CD4-positive, alpha-beta T cell (primary cell): Measurements from ENCODE around the gene GPC6. TPM values are rescaled to one million over a fixed set of nuclear protein-coding genes. Genes with fewer than 3 reads are reported as not detected.

ENCODE experiments used
- ATAC-seq: fragments of 200-7000 bp; cut with Tn5 transposase; one replicate; pipeline ENCODE4 v1.10.0; 2022; ENCODE audit warnings: mild to moderate bottlenecking; ENCODE audit not compliant: poor library complexity
- CTCF ChIA-PET: fragments of 350-600 bp; sonication (Branson Sonifier 250); formaldehyde crosslinking; loops from one replicate; lab custom pipeline; 2021; ENCODE audit warnings: antibody characterized with exemption, inconsistent platforms; lab: Charles Lee
- POLR2A ChIA-PET: fragments of 350-600 bp; sonication (Branson Sonifier 250); formaldehyde crosslinking; loops from one replicate; lab custom pipeline; 2021; ENCODE audit warnings: antibody characterized with exemption, inconsistent platforms; lab: Charles Lee
- DNase-seq, 14 experiments: peaks; one replicate each; pipeline ENCODE4 v3.0.0-alpha.2; 2013 to 2020; ENCODE audit warnings: mixed read lengths in 2 of 14
- H3K27ac ChIP-seq, 2 donors: one replicate each; pipeline versions ENCODE4 v1.5.1 to v1.7.0; 2013; ENCODE audit warnings: low read length in 2 of 2, low read depth in 1 of 2, mild to moderate bottlenecking in 1 of 2
- H3K27me3 ChIP-seq, 2 experiments: 1 replicate in 1 of 2; 2 replicates in 1 of 2; pipeline versions ENCODE4 v1.6.1 to v1.7.0; 2013; ENCODE audit warnings: low read length in 2 of 2, control low read depth in 1 of 2, mild to moderate bottlenecking in 1 of 2, moderate library complexity in 1 of 2; ENCODE audit not compliant: insufficient read depth in 2 of 2, control insufficient read depth in 1 of 2
- H3K36me3 ChIP-seq: one replicate; pipeline ENCODE4 v1.6.1; 2013; ENCODE audit warnings: low read length, control low read depth; ENCODE audit not compliant: insufficient read depth
- H3K4me1 ChIP-seq: one replicate; pipeline ENCODE4 v1.6.1; 2013; ENCODE audit warnings: low read length, control low read depth; ENCODE audit not compliant: insufficient read depth
- H3K4me3 ChIP-seq: one replicate; pipeline ENCODE4 v1.5.1; 2013; ENCODE audit warnings: mild to moderate bottlenecking, low read length, moderate library complexity
- H3K9me3 ChIP-seq, 2 experiments: 1 replicate in 1 of 2; 2 replicates in 1 of 2; pipeline versions ENCODE4 v1.6.1 to v1.7.0; 2013; ENCODE audit warnings: low read length in 2 of 2, mild to moderate bottlenecking in 2 of 2, control low read depth in 1 of 2, moderate library complexity in 1 of 2; ENCODE audit not compliant: control insufficient read depth in 1 of 2, insufficient read depth in 1 of 2
- H3K27ac Mint-ChIP-seq: one replicate; pipeline ENCODE4 v1.8.0; 2020; ENCODE audit warnings: mixed read lengths
- H3K27me3 Mint-ChIP-seq: one replicate; pipeline ENCODE4 v1.8.0; 2021; ENCODE audit warnings: mixed read lengths
- H3K36me3 Mint-ChIP-seq: one replicate; pipeline ENCODE4 v1.8.0; 2021; ENCODE audit warnings: low read depth, mixed read lengths
- H3K4me1 Mint-ChIP-seq: one replicate; pipeline ENCODE4 v1.8.0; 2021; ENCODE audit warnings: low read depth, mixed read lengths
- H3K4me3 Mint-ChIP-seq: one replicate; pipeline ENCODE4 v1.8.0; 2020; ENCODE audit warnings: mild to moderate bottlenecking, mixed read lengths
- H3K9me3 Mint-ChIP-seq: one replicate; pipeline ENCODE4 v1.8.0; 2020; ENCODE audit warnings: mixed read lengths
- intact Hi-C, 2 experiments: fragments of 100-400 bp; cut with DNase I in 1 of 2; cut with micrococcal nuclease in 1 of 2; formaldehyde crosslinking; loops; one replicate each; pipeline versions ENCODE4 v1.15.1 to v1.9.0; 2023 to 2025; cut with DNase I, micrococcal nuclease
- total RNA-seq, 174 experiments: library from RNA in 2 of 174; stranded (reverse) in 2 of 174; gene quantifications; one replicate each; pipeline ENCODE4 v1.2.3 and lab custom pipeline; 2021 to 2026
- TF ChIP-seq, protein P1 (sequence below): fragments of 200-600 bp; IDR thresholded peaks from one replicate; pipeline ENCODE4 v1.8.0; 2022; ENCODE audit warnings: antibody characterized with exemption, mild to moderate bottlenecking

Gene GPC6
- total RNA-seq, 2 experiments from 2014 or later: not detected

- no peaks in the 10 kb centered on the region for H3K4me1 Mint-ChIP-seq
- ChIA-PET CTCF (no interaction called here), POLR2A (no interaction called here)
- DNase-seq: no peak
- H3K27ac Mint-ChIP-seq: no peak overlapping the region
- H3K27me3 ChIP-seq: no peaks in the 10 kb centered on the region
- no peaks in the 10 kb centered on the region for H3K36me3 Mint-ChIP-seq
- H3K36me3 ChIP-seq: no peaks in the 10 kb centered on the region
- no peaks in the 10 kb centered on the region for H3K9me3 ChIP-seq
- ATAC-seq: no peak
- no peak overlapping the region for H3K4me3 Mint-ChIP-seq
- no peak overlapping the region for H3K4me3 ChIP-seq
- H3K27ac ChIP-seq: no peak overlapping the region
- H3K4me1 ChIP-seq: no peaks in the 10 kb centered on the region
- H3K9me3 Mint-ChIP-seq: peaks cover 2% of the 10 kb centered on the region
- TF ChIP-seq, protein P1, sequence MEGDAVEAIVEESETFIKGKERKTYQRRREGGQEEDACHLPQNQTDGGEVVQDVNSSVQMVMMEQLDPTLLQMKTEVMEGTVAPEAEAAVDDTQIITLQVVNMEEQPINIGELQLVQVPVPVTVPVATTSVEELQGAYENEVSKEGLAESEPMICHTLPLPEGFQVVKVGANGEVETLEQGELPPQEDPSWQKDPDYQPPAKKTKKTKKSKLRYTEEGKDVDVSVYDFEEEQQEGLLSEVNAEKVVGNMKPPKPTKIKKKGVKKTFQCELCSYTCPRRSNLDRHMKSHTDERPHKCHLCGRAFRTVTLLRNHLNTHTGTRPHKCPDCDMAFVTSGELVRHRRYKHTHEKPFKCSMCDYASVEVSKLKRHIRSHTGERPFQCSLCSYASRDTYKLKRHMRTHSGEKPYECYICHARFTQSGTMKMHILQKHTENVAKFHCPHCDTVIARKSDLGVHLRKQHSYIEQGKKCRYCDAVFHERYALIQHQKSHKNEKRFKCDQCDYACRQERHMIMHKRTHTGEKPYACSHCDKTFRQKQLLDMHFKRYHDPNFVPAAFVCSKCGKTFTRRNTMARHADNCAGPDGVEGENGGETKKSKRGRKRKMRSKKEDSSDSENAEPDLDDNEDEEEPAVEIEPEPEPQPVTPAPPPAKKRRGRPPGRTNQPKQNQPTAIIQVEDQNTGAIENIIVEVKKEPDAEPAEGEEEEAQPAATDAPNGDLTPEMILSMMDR: no peak
- H3K27me3 Mint-ChIP-seq: no peaks in the 10 kb centered on the region
- intact Hi-C loops: no loop called here
These were observed 159.5 kb downstream of the GPC6 start for GRCh38 chr13:93386116-93386515.

DNA sequence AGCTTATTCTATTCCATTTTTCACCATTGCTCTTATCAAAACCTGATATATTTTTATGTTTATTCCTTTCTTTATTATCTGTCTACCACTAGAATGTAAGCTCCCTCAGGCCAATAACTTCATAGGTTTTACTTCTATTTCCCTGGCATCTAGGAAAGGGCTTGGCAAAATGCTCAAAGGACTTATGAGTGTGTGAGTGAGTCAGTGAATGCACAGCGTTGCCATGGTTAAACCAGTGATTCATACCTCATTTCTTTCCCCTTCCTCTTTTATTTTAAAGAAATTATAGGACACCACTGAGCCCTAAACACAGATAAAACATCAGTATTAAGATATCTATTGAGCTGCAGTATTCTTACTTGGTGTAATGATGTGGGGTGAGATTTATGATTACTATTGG, 162.1 kb downstream of the GPC6 start:
- ATAC-seq: no peak
- H3K27me3 Mint-ChIP-seq: no peaks in the 10 kb centered on the region
- TF ChIP-seq, protein P1: no peak
- ChIA-PET POLR2A (no interaction called here), CTCF (no interaction called here)
- H3K4me1 ChIP-seq: no peaks in the 10 kb centered on the region
- H3K27me3 ChIP-seq: no peaks in the 10 kb centered on the region
- no peak overlapping the region for H3K4me3 ChIP-seq
- no peaks in the 10 kb centered on the region for H3K36me3 Mint-ChIP-seq
- H3K9me3 ChIP-seq: no peaks in the 10 kb centered on the region
- intact Hi-C loops: no loop called here
- peaks cover 5% of the 10 kb centered on the region for H3K9me3 Mint-ChIP-seq
- no peak for DNase-seq
- H3K4me1 Mint-ChIP-seq: no peaks in the 10 kb centered on the region
- H3K27ac ChIP-seq: no peak overlapping the region
- no peak overlapping the region for H3K4me3 Mint-ChIP-seq
- no peaks in the 10 kb centered on the region for H3K36me3 ChIP-seq
- H3K27ac Mint-ChIP-seq: no peak overlapping the region

DNA sequence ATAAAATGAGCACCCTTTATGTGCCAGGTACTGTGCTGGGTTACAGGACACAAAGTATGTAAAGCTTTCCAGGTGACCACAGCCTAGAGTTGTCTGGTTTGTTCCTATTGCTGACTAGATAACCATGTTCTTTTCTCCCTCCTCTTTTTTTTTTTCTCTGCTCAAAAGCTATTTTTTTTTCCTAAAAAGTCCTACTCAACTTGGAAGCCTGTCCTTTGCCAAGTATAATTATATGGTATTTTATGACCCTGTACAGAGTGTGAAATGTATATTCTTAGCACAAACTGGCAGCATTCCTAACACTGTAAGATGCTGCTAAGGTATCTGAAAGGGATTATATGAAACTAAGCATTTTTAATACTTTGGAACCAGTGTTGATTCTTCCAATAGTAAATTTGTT, 171.0 kb downstream of the GPC6 start:
- TF ChIP-seq, protein P1: no peak
- H3K4me3 ChIP-seq: no peak overlapping the region
- no peak for DNase-seq
- H3K27me3 Mint-ChIP-seq: no peaks in the 10 kb centered on the region
- no peak for ATAC-seq
- H3K36me3 ChIP-seq: no peaks in the 10 kb centered on the region
- H3K4me1 ChIP-seq: no peaks in the 10 kb centered on the region
- POLR2A ChIA-PET: no interaction called here
- H3K36me3 Mint-ChIP-seq: no peaks in the 10 kb centered on the region
- no peak overlapping the region for H3K27ac ChIP-seq
- H3K27me3 ChIP-seq: no peaks in the 10 kb centered on the region
- peaks cover 9% of the 10 kb centered on the region for H3K9me3 Mint-ChIP-seq
- H3K27ac Mint-ChIP-seq: no peak overlapping the region
- peaks cover 0 to 3% of the 10 kb centered on the region in 2 experiments for H3K9me3 ChIP-seq
- H3K4me1 Mint-ChIP-seq: no peaks in the 10 kb centered on the region
- H3K4me3 Mint-ChIP-seq: no peak overlapping the region
- CTCF ChIA-PET: no interaction called here
- intact Hi-C loops: no loop called here
